ENCODE data around the gene CDT1.

The CDT1 gene

DNA sequence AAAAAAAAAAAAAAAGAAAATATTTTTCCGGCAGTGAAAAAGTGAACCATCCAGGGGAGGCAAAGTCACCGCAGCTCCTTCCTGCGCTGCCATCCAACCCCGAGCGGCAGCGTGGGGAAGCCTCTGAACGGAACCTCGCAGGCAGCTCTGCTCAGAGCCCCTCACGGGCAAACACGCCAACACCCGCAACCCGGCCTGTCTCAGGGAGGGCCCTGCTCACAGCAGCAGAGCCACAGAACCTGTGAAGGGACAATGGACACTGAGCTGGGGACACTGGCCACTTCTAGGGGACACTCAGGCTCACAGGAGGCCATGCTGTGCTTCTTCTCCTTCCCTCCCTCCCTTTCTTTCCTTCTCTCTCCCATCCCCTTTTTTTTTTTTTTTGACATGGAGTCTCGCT lies 29.5 kb downstream of the CDT1 start:
- no peak for ATAC-seq (replicated peaks)
- no peak for DNase-seq
- no peak overlapping the region for H3K4me3 Mint-ChIP-seq
- H3K4me1 Mint-ChIP-seq, result no peaks in the 10 kb centered on the region
- no peak overlapping the region for H3K27ac Mint-ChIP-seq
- no peaks in the 10 kb centered on the region for H3K27me3 Mint-ChIP-seq
- H3K36me3 Mint-ChIP-seq, result peaks cover 21 to 32% of the 10 kb centered on the region in 2 donors
- no peaks in the 10 kb centered on the region for H3K9me3 Mint-ChIP-seq

DNA sequence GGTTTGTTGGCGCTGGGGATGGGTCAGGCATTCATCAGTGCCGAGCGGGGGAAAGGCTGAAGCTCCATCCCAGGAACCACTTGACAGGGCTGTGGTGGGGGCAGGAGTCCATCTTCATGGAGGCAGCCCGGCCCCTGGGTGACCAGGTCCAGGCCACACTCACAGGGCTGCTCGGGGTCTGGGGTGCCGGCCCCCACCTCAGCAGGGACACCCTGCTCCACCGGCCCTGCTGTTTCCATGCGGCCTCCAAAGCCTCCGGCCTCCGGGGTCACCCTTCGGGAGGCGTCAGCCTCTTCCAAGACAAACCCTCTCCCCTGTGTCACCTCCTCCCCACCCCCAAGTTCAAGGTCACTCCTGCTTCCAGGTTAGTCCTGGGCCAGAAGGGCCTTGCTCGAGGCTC lies 31.1 kb downstream of the CDT1 start:
- no peak for ATAC-seq (replicated peaks)
- H3K27ac Mint-ChIP-seq, result no peak overlapping the region
- H3K9me3 Mint-ChIP-seq, result no peaks in the 10 kb centered on the region
- peaks cover 18 to 38% of the 10 kb centered on the region in 2 donors for H3K36me3 Mint-ChIP-seq
- no peaks in the 10 kb centered on the region for H3K27me3 Mint-ChIP-seq
- no peak for DNase-seq
- H3K4me3 Mint-ChIP-seq, result no peak overlapping the region
- H3K4me1 Mint-ChIP-seq, result no peaks in the 10 kb centered on the region

DNA sequence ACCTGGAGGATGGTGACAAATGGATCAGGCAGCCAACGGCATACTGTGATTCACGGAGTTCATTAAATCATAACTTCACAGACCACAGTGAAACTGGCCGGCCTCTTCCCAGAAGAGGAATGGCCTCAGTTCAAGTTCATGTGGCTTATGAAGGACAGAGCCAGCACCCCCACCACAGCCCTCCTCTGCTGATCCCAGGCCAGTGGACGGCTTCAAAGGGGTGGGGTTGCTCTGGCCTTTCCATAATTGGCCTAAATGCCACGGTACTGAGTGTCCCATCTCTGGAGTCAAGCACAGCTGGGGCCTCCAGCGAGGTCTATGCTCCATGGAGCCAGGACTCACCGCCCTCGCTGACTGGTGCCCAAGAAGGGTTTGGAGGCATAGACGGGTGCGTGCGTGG lies 31.8 kb downstream of the CDT1 start:
- Mint-ChIP-seq H3K27me3 (no peaks in the 10 kb centered on the region), H3K27ac (no peak overlapping the region), H3K4me1 (no peaks in the 10 kb centered on the region), H3K36me3 (peaks cover 20 to 39% of the 10 kb centered on the region in 2 donors), H3K9me3 (no peaks in the 10 kb centered on the region), H3K4me3 (no peak overlapping the region)
- ATAC-seq (replicated peaks), result no peak
- DNase-seq, result no peak

DNA sequence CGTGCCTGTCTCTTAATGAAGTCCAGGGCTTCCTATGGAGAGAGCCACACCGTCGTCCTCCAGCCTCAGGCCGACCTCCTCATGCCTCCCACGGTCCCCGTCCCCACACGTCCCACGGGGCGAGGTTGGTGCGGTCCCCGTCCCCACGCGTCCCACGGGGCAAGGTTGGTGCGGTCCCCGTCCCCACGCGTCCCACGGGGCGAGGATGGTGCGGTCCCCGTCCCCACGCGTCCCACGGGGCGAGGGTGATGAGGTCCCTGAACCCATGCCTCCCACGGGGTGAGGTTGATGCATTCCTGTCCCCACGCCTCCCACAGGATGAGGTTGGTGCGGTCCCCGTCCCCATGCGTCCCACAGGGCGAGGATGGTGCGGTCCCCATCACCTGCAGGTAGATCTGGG lies 32.2 kb downstream of the CDT1 start:
- no peak for ATAC-seq (replicated peaks)
- H3K9me3 Mint-ChIP-seq, result no peaks in the 10 kb centered on the region
- no peak for DNase-seq
- no peaks in the 10 kb centered on the region for H3K27me3 Mint-ChIP-seq
- no peak overlapping the region for H3K4me3 Mint-ChIP-seq
- H3K4me1 Mint-ChIP-seq, result no peaks in the 10 kb centered on the region
- H3K27ac Mint-ChIP-seq, result no peak overlapping the region
- peaks cover 19 to 37% of the 10 kb centered on the region in 2 donors for H3K36me3 Mint-ChIP-seq

DNA sequence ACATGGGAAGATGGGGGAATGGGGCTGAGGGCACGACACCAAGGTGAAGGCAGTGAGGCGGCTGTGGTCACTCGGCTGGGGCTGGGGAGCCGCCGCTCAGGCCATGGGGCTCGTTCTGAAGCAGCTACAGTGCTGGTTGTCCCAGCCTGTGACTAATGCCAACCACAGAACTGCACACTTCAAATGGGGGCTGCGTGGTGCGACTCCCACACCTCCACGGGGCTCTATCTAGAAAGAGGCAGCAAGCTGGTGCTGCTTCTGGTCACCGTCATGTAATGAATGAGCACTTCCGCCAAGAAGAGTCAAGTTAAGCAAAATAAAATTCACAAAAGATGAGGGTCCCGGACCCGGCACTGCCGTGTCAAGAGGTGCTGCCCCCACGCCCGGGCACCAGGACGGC lies 33.2 kb downstream of the CDT1 start:
- H3K27ac Mint-ChIP-seq, result no peak overlapping the region
- H3K36me3 Mint-ChIP-seq, result peaks cover 17 to 35% of the 10 kb centered on the region in 2 donors
- no peak overlapping the region for H3K4me3 Mint-ChIP-seq
- no peaks in the 10 kb centered on the region for H3K27me3 Mint-ChIP-seq
- H3K9me3 Mint-ChIP-seq, result no peaks in the 10 kb centered on the region
- no peaks in the 10 kb centered on the region for H3K4me1 Mint-ChIP-seq
- DNase-seq, result no peak
- no peak for ATAC-seq (replicated peaks)

DNA sequence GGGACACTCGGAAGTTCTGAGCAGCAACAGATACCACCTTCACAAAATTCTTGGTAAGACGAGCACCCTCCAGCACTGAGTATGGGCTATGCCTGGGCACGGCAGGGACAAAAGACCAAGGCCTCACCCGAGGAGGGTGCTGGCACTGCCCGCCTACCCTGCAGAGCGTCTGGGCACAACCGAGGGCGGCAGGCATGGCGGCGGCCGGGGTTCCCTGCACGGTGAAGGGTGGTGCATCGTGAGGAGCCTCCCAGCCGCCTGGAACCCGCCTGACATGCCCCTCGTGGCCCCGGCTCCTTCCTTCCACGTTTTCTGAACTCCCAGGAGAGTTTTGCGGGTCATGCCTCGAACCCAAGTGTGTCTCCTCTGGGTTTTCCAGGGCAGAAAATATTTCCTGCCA lies 34.2 kb downstream of the CDT1 start:
- ATAC-seq (replicated peaks) (no peak), DNase-seq (no peak)
- no peak overlapping the region for H3K4me3 Mint-ChIP-seq
- H3K4me1 Mint-ChIP-seq, result no peaks in the 10 kb centered on the region
- peaks cover 17 to 39% of the 10 kb centered on the region in 2 donors for H3K36me3 Mint-ChIP-seq
- H3K9me3 Mint-ChIP-seq, result no peaks in the 10 kb centered on the region
- no peaks in the 10 kb centered on the region for H3K27me3 Mint-ChIP-seq
- no peak overlapping the region for H3K27ac Mint-ChIP-seq

DNA sequence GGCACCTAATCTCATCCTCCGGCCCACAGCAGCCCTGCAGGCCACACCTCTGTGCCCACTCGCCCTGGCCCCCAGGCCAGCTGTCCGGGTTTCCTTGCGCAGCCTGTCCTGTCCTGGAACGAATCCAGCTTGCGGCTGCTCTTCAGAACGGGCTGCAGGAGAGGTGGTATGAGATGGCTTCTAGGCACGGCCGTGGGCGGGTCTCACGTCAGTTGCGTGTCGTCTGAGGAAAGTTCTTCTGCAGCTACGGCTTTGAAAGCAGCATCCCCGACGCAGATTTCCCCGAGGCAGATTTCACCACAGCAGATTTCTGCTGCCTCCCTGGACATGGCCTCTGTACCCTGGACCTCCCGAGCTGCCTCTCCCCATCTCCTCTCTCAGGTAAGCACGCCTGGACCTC lies 35.0 kb downstream of the CDT1 start:
- Mint-ChIP-seq H3K27me3 (no peaks in the 10 kb centered on the region), H3K27ac (peak overlapping the region; percentile 51), H3K4me3 (no peak overlapping the region), H3K4me1 (peaks cover 0 to 2% of the 10 kb centered on the region in 2 donors), H3K36me3 (peaks cover 23 to 44% of the 10 kb centered on the region in 2 donors), H3K9me3 (no peaks in the 10 kb centered on the region)
- DNase-seq, result no peak
- no peak for ATAC-seq (replicated peaks)

DNA sequence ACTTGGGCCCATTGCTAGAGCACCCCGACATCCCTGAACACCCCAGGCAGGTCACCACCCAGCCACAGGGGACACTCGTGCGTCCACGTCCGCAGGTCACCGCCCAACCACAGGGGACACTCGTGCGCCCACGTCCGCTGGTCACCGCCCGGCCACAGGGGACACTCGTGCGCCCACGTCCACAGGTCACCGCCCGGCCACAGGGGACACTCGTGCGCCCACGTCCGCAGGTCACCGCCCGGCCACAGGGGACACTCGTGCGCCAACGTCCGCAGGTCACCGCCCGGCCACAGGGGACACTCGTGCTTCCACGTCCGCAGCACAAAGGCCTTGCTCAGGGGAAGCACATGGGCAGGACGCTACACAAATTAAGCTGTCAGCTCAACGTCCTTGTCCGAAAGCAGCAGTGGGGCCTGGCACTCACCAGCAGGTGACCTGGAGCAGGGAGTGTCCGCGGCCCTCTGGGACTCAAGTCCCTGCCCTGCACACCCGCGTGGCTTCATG lies 35.5 kb downstream of the CDT1 start:
- no peaks in the 10 kb centered on the region for H3K27me3 Mint-ChIP-seq
- peaks cover 20 to 41% of the 10 kb centered on the region in 2 donors for H3K36me3 Mint-ChIP-seq
- H3K4me1 Mint-ChIP-seq, result peaks cover 0 to 2% of the 10 kb centered on the region in 2 donors
- no peak overlapping the region for H3K4me3 Mint-ChIP-seq
- ATAC-seq (replicated peaks), result no peak
- no peak for DNase-seq
- H3K9me3 Mint-ChIP-seq, result no peaks in the 10 kb centered on the region
- H3K27ac Mint-ChIP-seq, result peak overlapping the region; percentile 51

DNA sequence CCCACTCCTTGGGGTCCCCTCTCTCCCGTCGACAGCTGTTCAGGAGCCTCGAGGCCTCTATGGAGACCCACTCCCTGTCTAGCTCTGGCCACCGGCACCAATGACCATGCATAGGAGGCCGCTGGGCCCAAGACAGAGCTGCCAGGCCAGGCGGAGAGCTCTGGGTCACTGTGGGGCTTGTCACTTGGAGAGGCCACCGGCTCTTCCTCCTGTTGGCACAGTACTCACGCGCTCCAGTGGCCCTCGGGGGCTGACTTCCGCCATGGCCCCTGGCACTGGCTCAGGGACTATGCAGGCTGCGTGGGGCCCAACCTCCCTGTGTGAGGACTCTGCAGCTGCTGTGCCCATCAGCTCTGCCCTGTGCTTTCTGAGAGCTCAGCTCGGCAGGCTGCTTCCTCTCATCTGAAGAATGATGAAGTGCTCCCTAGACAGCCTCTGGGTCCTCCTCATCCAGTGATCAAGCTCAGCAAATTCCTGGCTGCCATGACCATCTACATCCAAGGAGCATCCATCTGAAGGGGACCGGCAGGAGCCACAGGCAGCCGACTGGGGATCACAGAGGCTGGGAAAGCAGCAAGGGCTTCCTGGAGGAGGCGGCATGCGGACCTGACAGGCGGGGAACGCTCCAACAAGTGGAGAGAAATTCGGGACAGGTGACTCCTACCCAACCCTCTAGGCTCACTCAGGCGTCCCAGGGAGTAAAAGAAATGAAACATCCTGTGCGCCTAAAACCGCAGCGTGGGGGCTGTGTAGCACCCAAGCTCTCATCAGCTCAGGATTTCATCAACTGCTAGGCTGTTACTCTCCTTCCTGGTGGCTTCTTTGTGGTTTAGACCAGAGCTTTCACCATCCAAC lies 36.4 kb downstream of the CDT1 start:
- Mint-ChIP-seq H3K4me3 (no peak overlapping the region), H3K9me3 (no peaks in the 10 kb centered on the region), H3K4me1 (peaks cover 0 to 2% of the 10 kb centered on the region in 2 donors), H3K27ac (no peak overlapping the region), H3K36me3 (peaks cover 18 to 38% of the 10 kb centered on the region in 2 donors), H3K27me3 (no peaks in the 10 kb centered on the region)
- no peak for DNase-seq
- ATAC-seq (replicated peaks), result no peak

DNA sequence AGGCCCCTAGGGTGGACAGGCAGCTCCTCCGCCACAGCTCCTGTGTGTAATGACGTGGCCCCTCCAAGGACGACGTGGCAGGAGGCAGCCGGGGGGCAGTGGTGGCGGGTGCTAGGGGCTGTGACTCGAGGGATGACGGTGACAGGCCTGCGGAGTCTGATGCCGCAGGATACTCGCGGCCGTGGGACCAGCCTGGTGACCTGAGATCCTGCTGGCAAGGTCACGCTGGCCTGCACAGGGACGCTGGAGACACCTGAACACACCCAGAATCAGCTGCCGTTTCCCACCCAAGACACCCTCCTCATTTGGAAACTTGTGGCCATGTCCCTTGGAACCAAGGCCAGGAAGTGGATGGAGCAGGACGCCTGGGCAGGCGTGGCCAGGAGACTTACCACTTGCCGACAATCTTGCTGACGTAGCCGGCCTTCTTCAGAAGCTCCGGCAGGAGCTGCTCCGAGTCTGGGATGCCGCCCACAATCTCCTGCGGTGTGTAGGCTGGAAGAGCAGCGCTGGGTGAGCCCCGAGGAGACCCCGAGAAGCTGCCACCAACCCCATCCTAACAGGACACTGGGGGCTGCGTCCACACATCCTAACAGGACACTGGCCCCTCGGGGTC lies 37.1 kb downstream of the CDT1 start:
- Mint-ChIP-seq H3K27me3 (no peaks in the 10 kb centered on the region), H3K27ac (no peak overlapping the region), H3K4me1 (peaks cover 0 to 2% of the 10 kb centered on the region in 2 donors), H3K36me3 (peaks cover 18 to 32% of the 10 kb centered on the region in 2 donors), H3K9me3 (no peaks in the 10 kb centered on the region), H3K4me3 (no peak overlapping the region)
- ATAC-seq (replicated peaks) (no peak), DNase-seq (no peak)

DNA sequence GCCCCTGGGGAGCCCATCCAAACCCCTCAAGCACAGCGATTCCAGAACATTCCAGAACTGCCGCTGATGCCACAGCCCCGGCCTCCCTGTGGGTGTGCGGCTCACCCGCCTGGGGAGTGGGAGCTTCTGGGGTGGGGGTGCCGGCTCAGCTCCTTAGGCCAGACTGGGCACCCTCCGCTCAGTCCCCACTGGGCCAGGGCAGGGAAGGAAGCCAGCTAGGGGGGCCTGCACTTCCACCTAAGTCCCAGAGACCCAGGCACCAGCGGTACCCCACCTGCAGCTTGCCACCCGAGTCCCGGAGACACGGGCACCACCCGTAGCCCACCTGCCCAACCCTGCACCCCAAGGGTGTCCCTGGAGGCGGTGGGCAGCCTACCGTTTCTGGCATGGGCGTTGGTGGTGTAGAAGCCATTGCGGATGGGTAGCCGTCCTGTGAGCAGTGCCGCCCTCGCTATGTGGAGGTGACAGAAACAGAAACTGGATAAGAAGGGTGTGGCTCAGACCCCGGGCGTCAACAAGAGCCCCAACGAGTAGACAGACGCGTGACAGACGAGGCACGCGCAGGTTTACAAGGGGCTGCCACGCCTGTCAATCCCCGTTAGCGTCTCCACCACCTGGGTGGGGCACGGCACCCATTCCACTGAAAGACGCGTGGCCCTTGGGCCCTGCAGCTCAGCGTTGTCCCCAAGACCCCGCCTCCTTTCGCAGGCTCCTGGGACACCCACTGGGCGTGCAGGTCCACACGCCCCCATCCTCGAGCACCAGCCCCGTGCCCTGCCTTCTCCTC lies 38.1 kb downstream of the CDT1 start:
- peaks cover 0 to 2% of the 10 kb centered on the region in 2 donors for H3K4me1 Mint-ChIP-seq
- no peak overlapping the region for H3K27ac Mint-ChIP-seq
- no peak overlapping the region for H3K4me3 Mint-ChIP-seq
- no peak for ATAC-seq (replicated peaks)
- H3K9me3 Mint-ChIP-seq, result no peaks in the 10 kb centered on the region
- DNase-seq, result no peak
- peaks cover 20 to 32% of the 10 kb centered on the region in 2 donors for H3K36me3 Mint-ChIP-seq
- no peaks in the 10 kb centered on the region for H3K27me3 Mint-ChIP-seq

DNA sequence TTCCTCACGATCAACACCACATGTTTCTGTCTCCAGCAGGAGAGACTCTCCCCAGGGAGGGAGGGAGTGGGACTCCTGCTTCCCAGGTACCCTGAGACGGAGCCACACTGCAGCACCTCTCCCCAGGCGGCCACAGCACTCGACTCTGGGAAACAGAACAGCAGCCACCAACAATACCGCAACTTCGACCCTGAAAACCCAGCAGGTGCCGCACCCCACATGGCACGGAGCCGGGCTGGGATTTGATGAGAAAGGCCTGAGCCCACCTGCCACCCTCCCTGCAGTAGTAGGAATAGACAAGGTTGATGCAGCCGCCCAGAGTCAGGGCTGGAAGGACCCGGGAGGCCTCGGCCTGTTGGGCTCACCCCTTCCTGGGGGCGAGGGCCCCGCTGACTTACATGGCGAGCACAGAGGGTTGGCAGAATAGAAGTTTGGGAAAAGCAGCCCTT lies 38.7 kb downstream of the CDT1 start:
- no peak overlapping the region for H3K27ac Mint-ChIP-seq
- peaks cover 20 to 33% of the 10 kb centered on the region in 2 donors for H3K36me3 Mint-ChIP-seq
- no peaks in the 10 kb centered on the region for H3K27me3 Mint-ChIP-seq
- no peaks in the 10 kb centered on the region for H3K9me3 Mint-ChIP-seq
- H3K4me3 Mint-ChIP-seq, result no peak overlapping the region
- ATAC-seq (replicated peaks) (no peak), DNase-seq (no peak)
- peaks cover 0 to 2% of the 10 kb centered on the region in 2 donors for H3K4me1 Mint-ChIP-seq

DNA sequence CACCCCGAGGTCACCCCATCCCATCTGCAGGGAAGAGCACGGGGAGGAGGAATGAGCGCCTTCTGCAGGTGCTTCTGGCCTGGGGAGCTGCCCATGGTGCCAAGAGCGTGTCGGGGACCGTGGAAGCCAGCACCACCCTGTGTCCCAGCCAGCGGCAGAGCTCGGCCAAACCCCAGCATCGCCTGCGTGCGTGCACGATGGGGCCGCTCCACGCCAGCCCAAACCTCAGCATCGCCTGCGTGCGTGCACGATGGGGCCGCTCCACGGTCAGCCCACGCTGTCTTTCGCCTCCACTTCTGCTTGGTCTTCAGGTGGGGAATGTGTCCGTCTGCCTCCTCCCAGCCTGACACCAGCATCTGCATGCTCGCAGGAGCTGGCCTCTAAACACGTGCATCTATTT lies 39.2 kb downstream of the CDT1 start:
- Mint-ChIP-seq H3K27me3 (no peaks in the 10 kb centered on the region), H3K9me3 (no peaks in the 10 kb centered on the region)
- ATAC-seq (replicated peaks), result no peak

DNA sequence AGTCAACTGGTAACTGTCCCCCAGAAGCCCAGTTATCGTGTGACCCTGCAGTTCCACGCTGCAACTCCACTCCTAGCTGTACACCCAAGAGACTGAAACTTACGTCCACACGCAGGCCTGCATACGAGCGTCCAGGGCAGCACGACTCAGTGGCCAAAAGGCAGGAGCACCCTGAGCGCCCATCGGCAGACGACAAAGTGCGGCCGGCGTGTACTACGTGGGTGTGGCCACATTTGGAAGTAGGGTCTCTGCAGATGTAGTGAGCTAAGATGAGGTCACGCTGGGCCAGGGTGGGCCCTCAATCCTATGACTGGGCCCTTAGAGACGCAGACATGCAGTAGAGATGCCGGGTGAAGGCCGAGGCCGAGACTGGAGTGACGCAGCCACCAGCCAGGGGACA lies 39.7 kb downstream of the CDT1 start:
- H3K27ac Mint-ChIP-seq, result no peak overlapping the region
- peaks cover 22 to 34% of the 10 kb centered on the region in 2 donors for H3K36me3 Mint-ChIP-seq
- peaks cover 0 to 2% of the 10 kb centered on the region in 2 donors for H3K4me1 Mint-ChIP-seq
- no peaks in the 10 kb centered on the region for H3K27me3 Mint-ChIP-seq
- no peak for DNase-seq
- H3K4me3 Mint-ChIP-seq, result no peak overlapping the region
- no peaks in the 10 kb centered on the region for H3K9me3 Mint-ChIP-seq
- no peak for ATAC-seq (replicated peaks)

More for the DNA sequence above, 39.2 kb downstream of the CDT1 start:
- H3K27ac Mint-ChIP-seq, result no peak overlapping the region
- H3K36me3 Mint-ChIP-seq, result peaks cover 22 to 35% of the 10 kb centered on the region in 2 donors
- no peak for DNase-seq
- H3K4me1 Mint-ChIP-seq, result peaks cover 0 to 2% of the 10 kb centered on the region in 2 donors
- H3K4me3 Mint-ChIP-seq, result no peak overlapping the region
